ENCODE results near the gene POLG2. TPM values are rescaled to one million over a fixed set of nuclear protein-coding genes. Genes with fewer than 3 reads are reported as not detected.
A peak's percentile ranks its signal among the peaks of the same experiment; 100 is the strongest.
"Not testable (repeated sequence)": the region's sequence is repeated elsewhere in the genome, so short reads cannot be mapped to it uniquely, and the experiment has no call there.

Gene POLG2
- total and polyA plus RNA-seq, 8 donors = 4.8 to 12.9 (median 7.6) TPM

GRCh38 chr17:64441772-64442540, 54.9 kb downstream of the POLG2 start:
- Histone ChIP-seq H3K27me3 (no peaks in the 10 kb centered on the region), H3K4me1 (no peaks in the 10 kb centered on the region), H3K27ac (peak overlapping the region in 2 of 4 donors; percentile 24 to 25), H3K9me3 (no peaks in the 10 kb centered on the region), H3K36me3 (no peaks in the 10 kb centered on the region), H3K4me3 (no peak overlapping the region)
- ATAC-seq (peak in 3 of 4 donors; percentile 48 to 88 (median 80)), DNase-seq (peak in 1 of 6 donors; percentile 30), FAIRE-seq (no peak)
- WGBS, 2 donors = 58 to 64% methylated on average over 10 of the region's 10 CpGs
- no peak for TF ChIP-seq CTCF (IDR thresholded peaks at IDR 0.05)
- intact Hi-C loops (cut with DNase I) = no loop called here

- no peak for FAIRE-seq
- TF ChIP-seq CTCF (IDR thresholded peaks at IDR 0.05) = no peak
- no peak overlapping the region for H3K27ac ChIP-seq
- H3K36me3 ChIP-seq = no peaks in the 10 kb centered on the region
- 85 to 98% methylated on average over 2 of the region's 2 CpGs for WGBS, 2 donors
- intact Hi-C loops (cut with DNase I) = no loop called here
- H3K4me3 ChIP-seq = no peak overlapping the region
- no peak for DNase-seq
- H3K9me3 ChIP-seq = no peaks in the 10 kb centered on the region
- no peak for ATAC-seq
- no peaks in the 10 kb centered on the region for H3K4me1 ChIP-seq
- H3K27me3 ChIP-seq = no peaks in the 10 kb centered on the region
These were observed 56.9 kb downstream of the POLG2 start for GRCh38 chr17:64439956-64440355.

- H3K27ac ChIP-seq; H3K27me3 ChIP-seq; intact Hi-C loops (cut with DNase I); H3K4me3 ChIP-seq; FAIRE-seq; H3K9me3 ChIP-seq; DNase-seq; H3K36me3 ChIP-seq; H3K4me1 ChIP-seq; ATAC-seq: not testable (repeated sequence)
- WGBS, 2 donors = 83 to 95% methylated on average over 1 of the region's 1 CpG
These were observed 57.3 kb downstream of the POLG2 start for GRCh38 chr17:64439521-64439920.

- Histone ChIP-seq H3K36me3 (no peaks in the 10 kb centered on the region), H3K9me3 (no peaks in the 10 kb centered on the region), H3K27ac (no peak overlapping the region), H3K4me1 (no peaks in the 10 kb centered on the region), H3K4me3 (no peak overlapping the region), H3K27me3 (no peaks in the 10 kb centered on the region)
- FAIRE-seq (no peak), DNase-seq (no peak), ATAC-seq (no peak)
- TF ChIP-seq CTCF (IDR thresholded peaks at IDR 0.05) = no peak
- intact Hi-C loops (cut with DNase I) = no loop called here
- WGBS, 2 donors = 83 to 85% methylated on average over 5 of the region's 5 CpGs
These were observed 58.8 kb downstream of the POLG2 start for GRCh38 chr17:64437944-64438525.

GRCh38 chr17:64431534-64431933, 65.3 kb downstream of the POLG2 start:
- intact Hi-C loops (cut with DNase I) = no loop called here

GRCh38 chr17:64430036-64430435, 66.8 kb downstream of the POLG2 start:
- H3K4me3 ChIP-seq; intact Hi-C loops (cut with DNase I); DNase-seq; H3K36me3 ChIP-seq; H3K27me3 ChIP-seq; H3K9me3 ChIP-seq; H3K27ac ChIP-seq; ATAC-seq; H3K4me1 ChIP-seq; FAIRE-seq: not testable (repeated sequence)
- 71 to 78% methylated on average over 2 of the region's 2 CpGs for WGBS, 2 donors

More at GRCh38 chr17:64431534-64431933, 65.3 kb downstream of the POLG2 start:
- Histone ChIP-seq H3K4me3 (no peak overlapping the region), H3K4me1 (no peaks in the 10 kb centered on the region), H3K36me3 (no peaks in the 10 kb centered on the region), H3K27ac (no peak overlapping the region), H3K27me3 (no peaks in the 10 kb centered on the region), H3K9me3 (no peaks in the 10 kb centered on the region)
- no peak for FAIRE-seq
- DNase-seq = no peak
- no peak for TF ChIP-seq CTCF (IDR thresholded peaks at IDR 0.05)
- 71 to 86% methylated on average over 6 of the region's 6 CpGs for WGBS, 2 donors
- ATAC-seq = no peak
